GM12873 (cell line): ENCODE data around the gene VPS16.

Experiments used
- CTCF ChIP-seq: IDR thresholded peaks from 2 replicates; pipeline ENCODE4 v1.5.1; 2012; ENCODE audit warnings: low read depth, mild to moderate bottlenecking, moderate library complexity, low read length, control low read depth; ENCODE audit not compliant: insufficient read depth; ENCODE audit errors: missing control alignments

Gene VPS16

DNA sequence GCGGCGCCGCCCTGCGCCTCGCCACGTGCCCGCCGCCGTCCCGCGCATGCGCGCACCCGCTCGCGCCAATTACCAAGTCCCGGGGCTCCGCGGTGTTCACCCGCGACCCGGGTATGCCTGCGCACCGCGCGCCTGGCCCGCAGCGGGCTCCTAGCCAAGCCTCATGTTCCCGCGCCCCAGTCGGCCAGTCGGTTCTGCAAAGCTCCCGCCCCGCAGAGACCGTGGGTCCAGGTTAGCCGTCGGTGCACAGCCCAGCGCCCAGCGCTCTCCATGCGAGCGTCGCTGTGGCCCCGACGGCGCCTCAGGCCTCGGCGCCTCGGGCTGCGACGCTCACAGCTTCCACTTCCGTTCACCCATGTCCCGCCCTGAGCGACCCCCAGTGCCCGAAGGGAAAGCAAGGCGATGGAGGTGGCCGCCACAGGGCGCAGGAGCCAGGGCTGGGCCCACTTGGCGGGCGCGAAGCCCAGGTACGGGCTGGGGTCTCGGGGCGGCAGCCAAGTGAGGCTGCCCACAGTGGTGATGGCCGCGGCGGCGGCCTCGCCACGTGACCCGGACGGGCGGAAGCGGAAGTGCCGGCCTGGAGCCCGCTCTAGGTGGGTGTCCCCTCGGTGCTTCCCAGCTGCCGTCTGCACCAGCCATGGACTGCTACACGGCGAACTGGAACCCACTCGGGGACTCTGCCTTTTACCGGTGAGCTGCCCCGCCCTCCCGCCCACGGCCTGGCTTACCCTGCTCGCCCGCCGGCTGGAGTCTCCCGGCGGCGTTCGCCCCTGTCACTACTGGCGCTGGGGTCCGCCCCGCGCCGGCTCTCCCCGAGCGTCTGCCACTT, at the start of gene VPS16, which contains the start of gene PCED1A:
Gene VPS16, plus strand, starts transcription at position 608 of the 829 bp plus-strand sequence. Its CDS starts 30 bp downstream, at position 638.
Gene PCED1A, minus strand, starts transcription at position 518 of the 829 bp plus-strand sequence. CDS start 743 bp downstream, outside the sequence.
- no peak for TF ChIP-seq CTCF

- no peak for TF ChIP-seq CTCF
Measured at GRCh38 chr20:2793471-2793870, 47.1 kb upstream of the VPS16 start.

GRCh38 chr20:2794202-2794748, 46.3 kb upstream of the VPS16 start:
- TF ChIP-seq CTCF, result no peak

- TF ChIP-seq CTCF, result no peak
Measured at GRCh38 chr20:2794866-2795447, 45.6 kb upstream of the VPS16 start.

DNA sequence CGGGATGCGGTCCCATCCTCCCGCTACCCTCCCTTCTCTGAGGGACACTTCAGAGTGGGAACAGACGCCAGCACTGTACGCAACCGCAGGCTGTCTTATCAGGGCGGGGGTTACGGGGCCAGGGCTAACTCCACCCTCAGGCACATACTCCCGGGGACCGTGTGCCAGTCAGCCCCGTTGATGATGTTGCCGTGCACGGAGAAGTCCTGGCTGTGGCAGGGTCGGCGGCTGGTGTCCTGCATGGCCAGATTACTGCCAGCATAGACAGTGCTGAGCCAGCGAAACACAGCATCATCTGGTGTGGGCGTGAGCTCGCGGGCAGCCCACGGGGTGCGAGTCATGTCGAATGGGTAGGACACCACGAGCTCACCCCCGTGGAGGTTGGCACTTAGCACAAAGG, 45.1 kb upstream of the VPS16 start:
- no peak for TF ChIP-seq CTCF

GRCh38 chr20:2796011-2796660, 44.4 kb upstream of the VPS16 start:
- TF ChIP-seq CTCF, result no peak

GRCh38 chr20:2797136-2797983, 43.2 kb upstream of the VPS16 start:
- no peak for TF ChIP-seq CTCF
